ENCODE results near the gene TARS2. TPM values are rescaled to one million over a fixed set of nuclear protein-coding genes. Genes with fewer than 3 reads are reported as not detected.

The TARS2 gene
- total RNA-seq, 1 donor from 2014 or later = 38.7 TPM

DNA sequence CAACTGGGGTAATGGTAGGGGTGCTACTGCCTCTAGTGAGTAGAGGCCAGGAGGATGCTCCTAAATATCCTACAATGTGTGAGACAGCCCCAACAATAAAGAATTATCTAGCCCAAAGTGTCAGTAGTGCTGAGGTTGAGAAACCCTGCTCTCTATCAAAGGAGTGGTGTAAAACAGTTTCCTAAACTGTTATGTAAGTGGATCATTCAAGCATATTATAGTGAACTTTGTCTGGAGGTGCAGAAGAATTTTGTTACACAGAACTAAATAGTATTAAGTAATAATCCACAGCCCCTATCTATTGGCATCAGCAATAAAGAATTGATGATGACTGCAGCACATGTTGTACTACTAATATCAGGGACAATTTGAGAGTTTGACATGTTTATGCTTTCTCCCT lies 20.3 kb upstream of the TARS2 start:
- Mint-ChIP-seq H3K27ac (ENCODE audit: unreplicated experiment) (no peak overlapping the region), H3K4me1 (ENCODE audit: low read depth, unreplicated experiment) (no peaks in the 10 kb centered on the region), H3K9me3 (ENCODE audit: unreplicated experiment) (peaks cover 2% of the 10 kb centered on the region), H3K36me3 (ENCODE audit: unreplicated experiment) (peaks cover 9% of the 10 kb centered on the region), H3K27me3 (ENCODE audit: unreplicated experiment) (no peaks in the 10 kb centered on the region), H3K4me3 (ENCODE audit: unreplicated experiment) (no peak overlapping the region)
- TF ChIP-seq, protein P1, sequence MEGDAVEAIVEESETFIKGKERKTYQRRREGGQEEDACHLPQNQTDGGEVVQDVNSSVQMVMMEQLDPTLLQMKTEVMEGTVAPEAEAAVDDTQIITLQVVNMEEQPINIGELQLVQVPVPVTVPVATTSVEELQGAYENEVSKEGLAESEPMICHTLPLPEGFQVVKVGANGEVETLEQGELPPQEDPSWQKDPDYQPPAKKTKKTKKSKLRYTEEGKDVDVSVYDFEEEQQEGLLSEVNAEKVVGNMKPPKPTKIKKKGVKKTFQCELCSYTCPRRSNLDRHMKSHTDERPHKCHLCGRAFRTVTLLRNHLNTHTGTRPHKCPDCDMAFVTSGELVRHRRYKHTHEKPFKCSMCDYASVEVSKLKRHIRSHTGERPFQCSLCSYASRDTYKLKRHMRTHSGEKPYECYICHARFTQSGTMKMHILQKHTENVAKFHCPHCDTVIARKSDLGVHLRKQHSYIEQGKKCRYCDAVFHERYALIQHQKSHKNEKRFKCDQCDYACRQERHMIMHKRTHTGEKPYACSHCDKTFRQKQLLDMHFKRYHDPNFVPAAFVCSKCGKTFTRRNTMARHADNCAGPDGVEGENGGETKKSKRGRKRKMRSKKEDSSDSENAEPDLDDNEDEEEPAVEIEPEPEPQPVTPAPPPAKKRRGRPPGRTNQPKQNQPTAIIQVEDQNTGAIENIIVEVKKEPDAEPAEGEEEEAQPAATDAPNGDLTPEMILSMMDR (IDR thresholded peaks at IDR 0.05; ENCODE audit: partially characterized antibody, unreplicated experiment) = no peak
- no peak for DNase-seq

DNA sequence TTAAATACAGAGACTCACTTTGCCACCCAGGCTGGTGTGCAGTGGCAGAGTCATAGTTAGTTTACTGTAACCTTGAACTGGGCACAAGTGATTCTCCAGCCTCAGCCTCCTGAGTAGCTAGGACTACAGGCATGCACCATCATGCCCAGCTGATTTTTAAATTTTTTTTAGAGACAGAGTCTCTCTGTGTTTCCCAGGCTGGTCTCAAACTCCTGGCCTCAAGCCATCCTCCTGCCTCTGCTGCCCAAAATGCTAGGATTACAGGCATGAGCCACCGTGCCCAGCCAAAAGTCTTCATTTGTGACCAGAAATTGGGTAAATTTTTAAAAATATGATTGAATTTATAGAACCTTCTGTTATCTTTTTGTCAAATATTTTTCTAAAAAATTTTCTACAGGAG lies 17.9 kb upstream of the TARS2 start:
- H3K36me3 Mint-ChIP-seq (ENCODE audit: unreplicated experiment) = peaks cover 9% of the 10 kb centered on the region
- no peak for DNase-seq
- peaks cover 2% of the 10 kb centered on the region for H3K9me3 Mint-ChIP-seq (ENCODE audit: unreplicated experiment)
- no peak overlapping the region for H3K27ac Mint-ChIP-seq (ENCODE audit: unreplicated experiment)
- H3K27me3 Mint-ChIP-seq (ENCODE audit: unreplicated experiment) = no peaks in the 10 kb centered on the region
- H3K4me3 Mint-ChIP-seq (ENCODE audit: unreplicated experiment) = no peak overlapping the region
- TF ChIP-seq, protein P1 (IDR thresholded peaks at IDR 0.05; ENCODE audit: partially characterized antibody, unreplicated experiment) = no peak
- H3K4me1 Mint-ChIP-seq (ENCODE audit: low read depth, unreplicated experiment) = no peaks in the 10 kb centered on the region

DNA sequence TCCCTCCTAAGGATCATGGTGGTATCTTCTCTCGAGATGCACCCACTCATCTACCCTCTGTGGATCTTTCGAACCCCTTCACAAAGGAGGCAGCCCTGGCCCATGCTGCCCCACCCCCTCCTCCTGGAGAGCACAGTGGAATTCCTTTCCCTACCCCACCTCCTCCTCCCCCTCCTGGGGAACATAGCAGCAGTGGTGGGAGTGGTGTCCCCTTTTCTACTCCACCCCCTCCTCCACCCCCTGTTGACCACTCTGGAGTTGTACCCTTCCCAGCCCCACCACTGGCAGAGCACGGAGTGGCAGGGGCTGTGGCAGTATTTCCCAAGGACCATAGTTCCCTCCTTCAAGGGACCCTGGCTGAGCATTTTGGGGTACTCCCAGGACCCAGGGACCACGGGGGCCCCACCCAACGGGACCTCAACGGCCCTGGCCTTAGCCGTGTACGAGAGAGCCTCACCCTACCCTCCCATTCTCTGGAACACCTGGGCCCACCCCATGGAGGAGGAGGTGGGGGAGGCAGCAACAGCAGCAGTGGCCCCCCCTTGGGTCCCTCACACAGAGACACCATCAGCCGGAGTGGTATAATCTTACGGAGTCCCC lies 14.5 kb upstream of the TARS2 start:
- Mint-ChIP-seq H3K4me3 (ENCODE audit: unreplicated experiment) (no peak overlapping the region), H3K36me3 (ENCODE audit: unreplicated experiment) (peaks cover 9% of the 10 kb centered on the region), H3K27ac (ENCODE audit: unreplicated experiment) (no peak overlapping the region), H3K27me3 (ENCODE audit: unreplicated experiment) (peaks cover 2% of the 10 kb centered on the region), H3K9me3 (ENCODE audit: unreplicated experiment) (peaks cover 2% of the 10 kb centered on the region), H3K4me1 (ENCODE audit: low read depth, unreplicated experiment) (no peaks in the 10 kb centered on the region)
- TF ChIP-seq, protein P1 (IDR thresholded peaks at IDR 0.05; ENCODE audit: partially characterized antibody, unreplicated experiment) = no peak
- DNase-seq = no peak

DNA sequence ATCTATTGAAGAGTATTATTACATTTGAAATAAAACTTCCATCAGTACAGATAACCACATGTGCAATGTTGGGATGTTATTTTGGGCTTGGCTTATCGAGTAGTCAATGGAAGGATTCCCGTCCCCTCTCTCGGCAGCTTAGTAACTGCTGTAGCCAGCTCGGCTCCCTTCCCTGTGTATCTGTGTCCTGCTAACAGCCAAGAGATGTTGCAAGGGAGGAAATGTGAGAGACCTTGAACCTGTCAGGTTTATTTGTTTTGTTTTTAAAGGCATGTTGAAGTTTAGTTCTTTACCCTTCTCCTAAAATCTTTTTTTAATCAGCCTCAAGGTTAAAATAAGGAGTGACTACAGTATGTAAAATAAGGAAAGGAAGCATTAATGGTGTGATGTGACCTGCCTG lies 13.6 kb upstream of the TARS2 start:
- peaks cover 2% of the 10 kb centered on the region for H3K27me3 Mint-ChIP-seq (ENCODE audit: unreplicated experiment)
- H3K36me3 Mint-ChIP-seq (ENCODE audit: unreplicated experiment) = peaks cover 9% of the 10 kb centered on the region
- peaks cover 2% of the 10 kb centered on the region for H3K9me3 Mint-ChIP-seq (ENCODE audit: unreplicated experiment)
- no peak for DNase-seq
- TF ChIP-seq, protein P1 (IDR thresholded peaks at IDR 0.05; ENCODE audit: partially characterized antibody, unreplicated experiment) = no peak
- no peaks in the 10 kb centered on the region for H3K4me1 Mint-ChIP-seq (ENCODE audit: low read depth, unreplicated experiment)
- H3K27ac Mint-ChIP-seq (ENCODE audit: unreplicated experiment) = no peak overlapping the region
- no peak overlapping the region for H3K4me3 Mint-ChIP-seq (ENCODE audit: unreplicated experiment)

DNA sequence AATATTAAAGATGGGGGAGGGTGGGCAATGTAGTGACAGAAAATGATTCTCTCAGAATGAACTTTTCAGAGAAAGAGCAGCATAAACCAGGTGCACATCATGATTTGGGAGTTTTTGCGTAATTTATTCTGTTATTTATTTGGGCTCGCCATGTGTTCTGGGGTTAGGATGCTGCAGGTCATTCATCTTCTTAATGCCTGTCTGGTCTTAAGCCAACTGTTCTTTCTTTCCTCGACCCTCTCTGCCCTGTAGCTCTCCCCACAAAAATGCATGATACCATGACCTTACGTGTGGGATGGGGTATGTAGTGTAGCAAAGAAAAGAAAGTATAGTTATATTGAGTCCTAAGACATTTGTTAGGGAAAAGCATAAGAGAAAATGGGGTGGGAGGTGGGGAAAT lies 12.3 kb upstream of the TARS2 start:
- Mint-ChIP-seq H3K27me3 (ENCODE audit: unreplicated experiment) (peaks cover 2% of the 10 kb centered on the region), H3K36me3 (ENCODE audit: unreplicated experiment) (peaks cover 9% of the 10 kb centered on the region), H3K4me3 (ENCODE audit: unreplicated experiment) (no peak overlapping the region), H3K4me1 (ENCODE audit: low read depth, unreplicated experiment) (no peaks in the 10 kb centered on the region), H3K9me3 (ENCODE audit: unreplicated experiment) (peaks cover 2% of the 10 kb centered on the region), H3K27ac (ENCODE audit: unreplicated experiment) (no peak overlapping the region)
- TF ChIP-seq, protein P1 (IDR thresholded peaks at IDR 0.05; ENCODE audit: partially characterized antibody, unreplicated experiment) = no peak
- DNase-seq = no peak

Data from glutamatergic neuron (in vitro differentiated cells).